Measurements from ENCODE around the gene COX15.

The COX15 gene

GRCh38 chr10:99698504-99699080, 33.3 kb downstream of the COX15 start:
- TF ChIP-seq CTCF (IDR thresholded peaks at IDR 0.05; ENCODE audit: insufficient read depth, low read depth, low read length, missing control alignments) = peak; percentile 18
- no peak for DNase-seq (ENCODE audit: low read depth)

GRCh38 chr10:99695761-99696160, 36.2 kb downstream of the COX15 start:
- no peak overlapping the region for H3K4me3 ChIP-seq (ENCODE audit: low read length)
- DNase-seq (ENCODE audit: low read depth) = no peak
- TF ChIP-seq CTCF (IDR thresholded peaks at IDR 0.05; ENCODE audit: insufficient read depth, low read depth, low read length, missing control alignments) = no peak

More at GRCh38 chr10:99698504-99699080, 33.3 kb downstream of the COX15 start:
- no peak overlapping the region for H3K4me3 ChIP-seq (ENCODE audit: low read length)

- DNase-seq (ENCODE audit: low read depth) = peak; percentile 16
- no peak overlapping the region for H3K4me3 ChIP-seq (ENCODE audit: low read length)
- TF ChIP-seq CTCF (IDR thresholded peaks at IDR 0.05; ENCODE audit: insufficient read depth, low read depth, low read length, missing control alignments) = no peak
These were observed 37.9 kb downstream of the COX15 start for GRCh38 chr10:99693933-99694583.

GRCh38 chr10:99689461-99689860, 42.5 kb downstream of the COX15 start:
- no peak for TF ChIP-seq CTCF (IDR thresholded peaks at IDR 0.05; ENCODE audit: insufficient read depth, low read depth, low read length, missing control alignments)
- DNase-seq (ENCODE audit: low read depth) = peak; percentile 86
- H3K4me3 ChIP-seq (ENCODE audit: low read length) = no peak overlapping the region

GRCh38 chr10:99685597-99685967, 46.3 kb downstream of the COX15 start:
- DNase-seq (ENCODE audit: low read depth) = peak; percentile 97
- no peak for TF ChIP-seq CTCF (IDR thresholded peaks at IDR 0.05; ENCODE audit: insufficient read depth, low read depth, low read length, missing control alignments)
- no peak overlapping the region for H3K4me3 ChIP-seq (ENCODE audit: low read length)

GRCh38 chr10:99682752-99683151, 49.2 kb downstream of the COX15 start:
- peak; percentile 62 for DNase-seq (ENCODE audit: low read depth)
- peak; percentile 63 for TF ChIP-seq CTCF (IDR thresholded peaks at IDR 0.05; ENCODE audit: insufficient read depth, low read depth, low read length, missing control alignments)
- H3K4me3 ChIP-seq (ENCODE audit: low read length) = no peak overlapping the region
